ENCODE data around the gene BCAN.
"Not testable (repeated sequence)": the region's sequence is repeated elsewhere in the genome, so short reads cannot be mapped to it uniquely, and the experiment has no call there.

The BCAN gene

DNA sequence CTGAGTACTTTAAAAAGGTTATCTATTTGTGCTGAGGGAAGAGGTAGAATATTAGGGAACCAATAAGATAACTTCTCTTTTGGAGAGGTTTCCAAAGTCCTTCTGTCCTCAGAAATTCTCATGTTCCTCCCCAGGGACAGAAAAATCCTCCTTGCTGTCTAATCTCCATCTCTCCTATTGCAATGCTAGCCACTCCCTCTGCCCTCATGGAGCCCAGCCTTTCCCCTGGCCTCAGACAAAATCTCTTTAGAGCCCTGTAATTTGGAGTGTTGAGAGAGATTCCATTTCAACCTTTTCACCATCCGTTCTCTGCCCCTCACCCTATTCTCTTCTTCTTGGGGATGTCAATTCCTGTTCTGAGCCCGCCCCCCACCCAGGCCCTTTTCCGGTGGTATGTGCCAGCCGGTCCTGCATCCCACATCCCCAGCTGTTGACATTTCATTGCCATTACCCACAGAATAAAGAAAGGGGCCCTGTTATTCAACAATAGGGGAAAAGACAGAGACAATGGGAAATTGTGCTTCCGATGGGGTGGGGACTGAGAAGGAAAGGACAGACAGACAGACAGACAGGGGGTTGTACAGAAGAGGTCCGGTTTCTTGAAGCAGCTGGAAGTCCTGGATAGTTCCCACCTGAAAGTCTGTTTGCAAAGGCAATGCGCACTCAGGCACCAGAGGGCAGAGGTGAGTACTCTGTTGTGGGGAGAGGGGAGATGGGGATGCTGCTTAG, 22.9 kb upstream of the BCAN start, which contains the start of gene HAPLN2:
Gene HAPLN2 (plus strand): TSS at position 563 of the 729 bp plus-strand sequence. CDS start 4,076 bp downstream, outside the sequence.
- no peak for DNase-seq

DNA sequence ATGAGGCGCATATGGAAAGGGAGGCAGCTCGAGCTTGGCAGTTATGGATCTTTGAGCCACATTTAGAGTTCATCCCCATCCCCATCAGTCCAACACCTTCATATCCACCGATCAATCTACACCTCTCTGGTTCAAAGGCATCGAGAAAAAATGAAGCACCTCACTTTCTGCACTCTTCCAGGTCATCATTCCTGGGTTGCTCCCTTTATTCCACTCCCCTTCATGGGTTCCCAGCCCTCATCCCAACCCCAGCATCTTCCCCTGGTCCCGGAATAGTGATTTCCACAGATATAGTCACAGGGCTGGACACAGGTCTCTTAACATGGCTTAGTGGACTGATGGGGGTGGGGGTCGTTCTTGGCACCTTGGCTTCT, 22.3 kb upstream of the BCAN start:
- no peak for DNase-seq

DNA sequence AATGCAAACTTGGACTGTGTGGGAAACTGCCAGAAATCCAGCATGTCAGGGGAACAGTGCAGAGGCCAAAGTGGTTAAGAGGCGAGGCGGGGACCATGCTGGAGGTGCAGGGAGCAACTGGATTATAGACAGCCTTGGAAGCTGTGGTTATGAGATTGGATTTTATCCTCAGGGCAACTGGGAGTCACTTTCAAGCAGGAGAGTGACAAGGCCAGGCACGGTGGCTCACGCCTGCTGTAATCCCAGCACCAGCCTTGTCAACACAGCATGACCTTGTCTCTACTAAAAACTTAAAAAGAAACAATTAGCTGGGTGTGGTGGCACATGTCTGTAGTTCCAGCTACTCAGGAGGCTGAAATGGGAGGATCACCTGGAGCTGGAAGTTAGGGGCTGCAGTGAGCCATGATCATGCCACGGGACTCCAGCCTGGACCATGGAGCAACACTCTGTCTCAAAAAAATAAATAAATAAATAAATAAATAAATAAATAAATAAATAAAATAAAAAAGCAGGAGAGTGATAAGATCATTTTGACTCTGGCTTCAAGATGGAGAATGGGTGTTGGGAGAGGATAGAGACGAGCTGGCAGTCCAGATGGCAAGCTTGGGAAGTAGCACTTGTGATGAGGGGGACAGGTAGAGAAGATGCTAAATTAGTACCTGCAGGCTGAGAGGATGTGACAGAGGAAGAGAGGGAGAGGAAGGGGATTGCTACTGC, 19.2 kb upstream of the BCAN start:
- DNase-seq: no peak

DNA sequence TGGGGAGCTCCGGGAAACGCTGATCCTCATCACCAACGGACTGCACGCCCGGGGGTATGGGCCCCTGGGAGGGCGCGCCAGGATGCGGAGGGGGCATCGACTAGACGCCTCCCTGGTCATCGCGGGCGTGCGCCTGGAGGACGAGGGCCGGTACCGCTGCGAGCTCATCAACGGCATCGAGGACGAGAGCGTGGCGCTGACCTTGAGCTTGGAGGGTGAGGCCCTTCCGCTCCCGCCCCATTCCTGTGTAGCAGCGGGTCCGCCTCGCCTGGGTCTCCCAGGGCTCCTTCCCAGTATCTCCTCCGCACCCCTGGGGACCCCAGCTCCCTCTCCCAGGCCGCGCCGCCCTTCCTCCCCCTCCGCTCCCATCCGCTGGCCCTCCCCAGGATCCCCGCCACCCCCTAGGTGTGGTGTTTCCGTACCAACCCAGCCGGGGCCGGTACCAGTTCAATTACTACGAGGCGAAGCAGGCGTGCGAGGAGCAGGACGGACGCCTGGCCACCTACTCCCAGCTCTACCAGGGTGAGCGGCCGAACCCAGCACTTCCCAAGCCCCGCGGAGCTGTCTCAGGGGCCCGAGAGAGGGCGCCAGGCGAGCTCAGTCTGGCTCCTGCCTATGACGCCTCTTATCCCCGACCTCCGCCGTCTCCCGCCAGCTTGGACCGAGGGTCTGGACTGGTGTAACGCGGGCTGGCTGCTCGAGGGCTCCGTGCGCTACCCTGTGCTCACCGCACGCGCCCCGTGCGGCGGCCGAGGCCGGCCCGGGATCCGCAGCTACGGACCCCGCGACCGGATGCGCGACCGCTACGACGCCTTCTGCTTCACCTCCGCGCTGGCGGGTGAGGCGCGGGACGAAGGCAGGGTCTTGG, 17.7 kb upstream of the BCAN start:
- no peak for DNase-seq

DNA sequence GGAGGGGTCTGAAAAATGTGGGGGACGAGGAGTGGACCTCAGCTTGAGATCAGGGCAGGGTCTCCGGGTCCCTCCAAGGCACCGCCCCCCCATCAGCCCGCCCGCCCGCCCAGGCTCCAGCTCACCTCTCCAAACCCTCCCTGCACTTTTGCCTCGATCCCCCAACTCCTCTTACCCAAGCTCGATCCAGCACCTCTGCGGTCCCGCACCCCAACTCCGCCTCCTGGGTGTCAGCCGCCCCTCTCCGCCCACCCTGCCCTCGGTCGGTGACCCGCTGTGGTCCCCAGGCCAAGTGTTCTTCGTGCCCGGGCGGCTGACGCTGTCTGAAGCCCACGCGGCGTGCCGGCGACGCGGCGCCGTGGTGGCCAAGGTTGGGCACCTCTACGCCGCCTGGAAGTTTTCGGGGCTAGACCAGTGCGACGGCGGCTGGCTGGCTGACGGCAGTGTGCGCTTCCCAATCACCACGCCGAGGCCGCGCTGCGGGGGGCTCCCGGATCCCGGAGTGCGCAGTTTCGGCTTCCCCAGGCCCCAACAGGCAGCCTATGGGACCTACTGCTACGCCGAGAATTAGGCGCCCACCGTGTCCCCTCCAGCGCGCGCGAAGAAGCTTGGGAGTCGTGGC, 17.0 kb upstream of the BCAN start:
- no peak for DNase-seq

DNA sequence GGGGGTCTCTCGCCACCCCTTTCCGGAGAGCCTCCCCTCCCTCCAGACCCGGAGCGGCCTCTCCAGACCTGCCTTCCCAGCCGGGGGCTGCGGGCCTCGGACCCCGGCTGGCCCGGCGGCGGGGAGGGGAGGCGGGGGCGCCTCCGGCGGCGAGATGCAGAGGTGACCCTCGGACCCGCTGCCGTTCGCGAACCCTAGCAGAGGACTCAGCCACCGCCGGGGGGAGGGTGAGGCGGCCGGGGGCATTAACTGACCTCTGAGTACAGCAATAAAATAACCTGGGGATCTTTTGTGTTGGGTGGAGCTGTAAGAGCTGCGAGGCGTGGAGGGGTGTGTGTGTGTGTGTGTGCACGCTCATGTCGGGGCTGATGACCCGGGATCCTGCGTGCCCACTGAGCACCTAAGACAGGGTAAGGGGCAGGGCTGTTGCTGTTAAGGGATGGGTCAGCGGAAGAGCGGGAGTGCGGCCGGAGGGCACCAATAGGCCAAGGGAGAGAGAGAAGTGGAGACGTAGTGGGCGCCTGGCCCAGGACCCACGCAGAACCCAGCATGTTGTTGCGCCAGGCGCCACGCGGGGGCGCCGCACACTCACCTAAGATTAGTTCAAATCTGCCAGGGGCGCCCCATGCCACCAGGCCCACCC, 16.4 kb upstream of the BCAN start:
- no peak for DNase-seq

DNA sequence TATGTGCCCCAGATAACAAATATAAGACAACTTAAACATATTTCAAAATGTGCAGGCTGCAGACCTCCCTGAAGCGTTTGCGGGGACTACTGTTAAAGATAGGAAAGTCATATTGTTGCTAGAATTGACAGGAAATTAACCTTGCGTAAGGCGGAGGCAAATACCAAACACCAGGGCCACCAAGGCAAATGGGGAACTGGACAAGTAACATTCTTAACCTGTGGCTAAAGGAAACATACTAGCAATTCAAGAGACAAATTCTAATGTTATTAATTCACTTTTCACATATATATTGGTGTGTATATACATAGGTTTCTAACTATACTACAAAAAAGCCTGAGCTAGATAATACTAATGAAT, 15.9 kb upstream of the BCAN start:
- DNase-seq: no peak

DNA sequence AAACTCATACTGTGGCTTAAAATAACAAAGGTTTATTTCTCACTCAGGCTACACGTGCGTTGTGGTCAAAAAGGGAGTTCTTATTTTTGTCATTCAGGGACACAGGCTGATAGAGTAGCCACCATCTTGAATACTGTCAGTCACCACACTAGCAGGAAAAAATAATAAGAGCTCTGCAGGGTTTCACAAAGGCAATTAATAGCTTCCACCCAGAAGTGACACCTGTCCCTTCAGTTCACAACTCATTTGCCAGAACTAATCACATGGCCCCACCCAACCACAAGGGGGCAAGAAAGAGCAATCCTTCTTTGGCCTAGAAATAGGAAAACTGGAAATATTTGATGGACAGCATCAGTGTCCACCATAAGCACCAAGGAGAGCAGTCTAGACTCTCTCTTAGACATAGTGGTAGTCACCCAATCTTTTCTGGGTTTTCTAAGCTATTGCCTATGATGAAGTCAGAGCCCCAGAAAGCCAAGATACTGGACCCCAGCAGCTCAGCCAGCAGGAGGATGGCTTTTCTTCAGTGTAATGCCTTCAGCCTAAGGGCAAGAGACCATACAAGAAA, 14.5 kb upstream of the BCAN start:
- DNase-seq: peak; percentile 7

DNA sequence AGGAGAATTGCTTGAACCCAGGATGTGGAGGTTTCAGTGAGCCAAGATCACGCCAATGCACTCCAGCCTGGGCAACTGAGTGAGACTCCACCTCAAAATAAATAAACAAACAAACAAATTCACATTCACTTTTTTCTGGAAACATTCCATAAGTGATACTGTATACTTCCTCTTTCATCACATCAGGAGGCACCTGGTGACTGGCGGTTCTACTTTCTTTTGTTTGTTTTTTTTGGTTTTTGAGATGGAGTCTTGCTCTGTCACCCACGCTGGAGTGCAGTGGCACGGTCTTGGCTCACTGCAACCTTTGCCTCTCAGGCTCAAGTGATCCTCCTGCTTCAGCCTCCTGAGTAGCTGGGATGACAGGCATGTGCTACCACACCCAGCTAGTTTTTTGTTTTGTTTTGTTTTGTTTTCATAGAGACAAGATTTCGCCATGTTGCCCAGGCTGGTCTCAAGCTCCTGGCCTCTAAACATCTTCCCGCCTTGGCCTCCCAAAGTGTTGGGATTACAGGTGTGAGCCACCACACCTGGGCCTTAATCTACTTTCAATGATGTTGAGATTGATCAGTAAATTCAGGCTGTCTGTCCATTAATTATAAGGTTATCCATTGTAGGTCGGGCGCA, 12.0 kb upstream of the BCAN start:
- DNase-seq: no peak

DNA sequence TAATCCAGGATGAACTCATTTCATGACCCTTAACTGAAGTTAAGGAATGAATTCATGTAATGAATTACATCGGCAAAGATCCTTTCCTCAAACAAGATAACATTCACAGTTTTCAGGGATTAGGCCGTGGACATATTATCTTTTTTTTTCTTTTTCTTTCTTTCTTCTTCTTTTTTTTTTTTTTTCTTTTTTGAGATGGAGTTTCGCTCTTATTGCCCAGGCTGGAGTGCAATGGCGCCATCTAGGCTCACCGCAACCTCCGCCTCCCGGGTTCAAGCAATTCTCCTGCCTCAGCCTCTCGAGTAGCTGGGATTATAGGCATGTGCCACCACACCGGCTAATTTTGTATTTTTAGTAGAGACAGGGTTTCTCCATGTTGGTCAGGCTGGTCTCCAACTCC, 10.8 kb upstream of the BCAN start:
- DNase-seq: not testable (repeated sequence)

DNA sequence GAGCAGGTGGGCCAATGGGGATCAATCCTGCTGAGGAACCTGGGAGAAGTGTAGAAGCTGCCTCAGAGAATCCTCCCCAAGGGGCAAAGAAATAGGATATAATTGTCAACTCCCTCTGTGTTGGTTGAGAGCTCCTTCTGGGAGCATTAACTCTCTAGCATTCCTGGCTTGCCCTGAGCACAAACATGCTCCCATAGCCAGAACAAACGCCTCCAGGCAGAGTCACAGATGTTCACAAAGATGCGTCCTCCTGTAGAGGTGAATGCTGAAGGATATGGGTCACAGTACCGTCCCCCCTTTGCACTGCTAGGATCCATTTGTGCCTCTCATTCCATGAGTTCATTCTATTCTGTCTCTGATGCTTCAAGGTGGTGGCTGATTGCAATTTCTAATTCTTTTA, 9.6 kb upstream of the BCAN start:
- no peak for DNase-seq

DNA sequence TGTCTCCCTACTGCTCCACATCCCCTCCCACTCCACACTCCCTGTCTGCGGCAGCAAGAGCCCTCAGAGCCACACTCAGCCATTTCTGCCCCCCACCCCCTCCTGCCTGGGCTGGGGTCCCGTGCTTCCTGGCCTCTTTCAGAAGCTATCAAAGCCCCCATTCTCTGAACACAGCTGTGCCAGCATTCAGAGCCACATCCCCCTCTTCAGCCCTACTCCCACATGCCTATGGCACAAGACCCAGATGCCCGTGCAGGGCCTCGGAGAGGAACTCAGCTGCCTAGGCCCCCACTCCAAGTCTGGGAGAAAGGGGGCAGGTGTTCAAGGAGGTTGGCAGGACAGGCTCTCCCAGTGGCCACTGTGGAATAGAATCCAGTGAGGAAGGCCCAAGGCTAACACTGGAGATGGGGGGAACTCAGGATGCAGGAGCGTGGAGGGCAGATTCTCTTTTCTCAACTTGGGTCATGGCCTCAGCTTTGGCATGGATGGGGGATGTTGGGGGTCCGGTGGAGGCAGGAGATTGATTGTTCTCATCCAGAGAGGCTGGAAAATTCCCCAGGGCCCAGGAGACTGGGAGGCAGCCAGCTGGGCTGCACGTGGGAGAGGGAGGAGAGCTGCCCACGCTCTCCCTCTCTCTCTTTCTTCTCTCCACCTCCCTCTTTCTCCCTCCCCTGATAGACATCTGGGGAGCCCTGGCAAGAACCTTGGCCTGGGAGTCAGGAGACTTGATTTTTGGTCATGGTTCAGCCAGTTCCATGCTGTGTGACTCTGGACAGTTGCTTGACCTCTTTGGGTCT, 3.5 kb upstream of the BCAN start:
- DNase-seq: no peak

DNA sequence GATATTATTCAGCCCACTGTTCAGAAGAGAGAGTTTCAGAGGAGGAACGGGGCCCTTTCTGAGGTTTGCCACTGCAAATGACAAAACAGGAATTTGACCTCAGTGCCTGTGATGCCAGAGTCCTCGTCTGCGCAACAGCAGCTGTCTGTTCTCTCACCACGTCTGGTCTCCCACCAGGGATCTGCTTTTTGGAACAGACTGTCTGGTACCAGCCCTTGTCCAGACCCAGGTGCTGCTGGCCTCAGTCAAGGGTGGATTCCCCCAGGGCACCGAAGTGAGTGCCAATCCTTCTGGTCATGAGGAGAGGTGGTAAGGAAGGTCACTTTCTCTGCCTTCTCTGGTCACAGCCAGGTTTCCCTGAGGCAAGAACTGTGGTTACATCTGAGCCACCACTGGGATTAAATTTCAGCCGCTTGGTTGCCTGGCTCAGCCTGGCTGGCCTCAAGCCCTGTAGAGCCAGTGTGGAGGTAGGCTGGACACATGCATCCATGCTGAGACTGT, 2.3 kb upstream of the BCAN start:
- peak; percentile 28 for DNase-seq

DNA sequence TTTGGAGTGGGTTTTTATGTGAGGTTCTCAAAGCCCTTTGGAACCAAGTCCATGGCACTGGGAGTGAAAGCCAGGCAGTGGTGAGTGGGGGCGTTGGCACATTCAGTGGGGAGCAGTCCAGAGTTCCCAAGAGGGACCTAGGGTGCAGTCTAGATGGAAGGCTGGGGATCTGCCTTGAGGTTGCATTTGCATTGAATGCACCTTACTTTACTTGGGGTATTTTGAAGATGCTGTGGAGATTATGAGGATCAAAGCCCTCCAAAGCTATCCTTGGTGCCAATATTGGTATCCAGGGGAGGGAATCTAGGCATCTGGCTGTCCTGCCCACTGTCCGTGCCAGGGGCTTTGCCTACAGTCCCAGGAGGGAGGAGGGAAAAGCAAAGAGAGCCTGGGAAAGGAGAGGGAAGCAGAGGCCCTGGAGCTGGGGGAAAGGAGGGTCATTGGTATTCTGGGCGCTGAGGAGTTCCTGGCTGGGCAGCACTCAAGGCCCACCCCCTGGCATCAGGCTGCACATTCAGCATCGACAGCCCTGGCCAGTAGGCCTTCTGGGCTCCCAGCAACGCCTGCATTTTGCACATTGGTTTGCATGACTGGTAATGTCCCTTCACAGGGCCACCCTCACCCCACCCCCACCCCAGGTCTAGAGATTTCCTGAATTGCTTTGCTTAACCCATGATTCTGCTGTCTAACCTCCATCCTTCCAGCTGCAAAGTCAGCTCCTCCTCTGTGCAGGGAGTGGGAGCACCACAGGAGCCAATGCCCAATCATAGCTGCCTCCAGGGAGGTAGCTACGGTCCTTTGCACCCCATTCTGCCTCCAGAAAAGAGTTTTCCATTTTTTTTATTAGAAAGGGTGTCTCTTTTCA, 843 bp upstream of the BCAN start:
- no peak for DNase-seq

DNA sequence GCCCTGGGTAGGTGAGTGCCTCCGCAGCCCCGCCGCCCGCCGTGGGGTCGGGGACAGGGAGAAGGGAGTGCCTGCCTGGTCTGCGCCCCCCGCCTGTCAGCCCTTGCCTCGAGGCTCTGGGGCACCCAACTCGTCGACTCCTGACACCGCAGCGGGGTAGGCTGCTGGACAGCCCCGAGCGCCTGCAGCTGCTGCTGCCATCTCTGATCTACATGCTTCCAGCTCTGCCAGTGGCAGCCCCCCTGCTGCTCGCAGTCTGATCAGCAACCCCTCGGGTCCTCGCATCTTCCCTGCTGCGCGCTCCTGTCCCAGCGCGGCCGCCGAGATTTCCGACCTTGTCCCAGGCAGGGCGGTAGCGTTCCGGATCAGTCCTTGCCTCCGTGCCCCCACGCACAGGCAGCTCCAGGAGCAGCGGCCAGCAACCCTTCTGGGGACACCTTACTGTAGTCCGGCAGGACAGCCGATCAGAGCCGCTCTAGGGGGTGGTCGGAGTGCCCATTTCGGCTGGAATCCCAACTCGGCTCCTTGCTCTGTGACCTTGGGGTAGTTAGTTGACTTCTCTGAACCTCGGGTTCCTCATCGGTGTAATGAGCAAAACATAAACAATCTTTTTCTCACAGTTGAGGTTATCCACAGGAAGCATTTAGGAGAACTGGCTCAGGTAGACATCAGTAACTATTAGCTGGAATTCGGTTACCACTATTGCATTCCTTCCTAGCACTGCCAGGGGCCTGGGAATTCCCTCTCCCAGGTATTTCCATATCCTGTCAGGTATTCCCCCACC, 540 bp downstream of the BCAN start:
- DNase-seq: no peak

DNA sequence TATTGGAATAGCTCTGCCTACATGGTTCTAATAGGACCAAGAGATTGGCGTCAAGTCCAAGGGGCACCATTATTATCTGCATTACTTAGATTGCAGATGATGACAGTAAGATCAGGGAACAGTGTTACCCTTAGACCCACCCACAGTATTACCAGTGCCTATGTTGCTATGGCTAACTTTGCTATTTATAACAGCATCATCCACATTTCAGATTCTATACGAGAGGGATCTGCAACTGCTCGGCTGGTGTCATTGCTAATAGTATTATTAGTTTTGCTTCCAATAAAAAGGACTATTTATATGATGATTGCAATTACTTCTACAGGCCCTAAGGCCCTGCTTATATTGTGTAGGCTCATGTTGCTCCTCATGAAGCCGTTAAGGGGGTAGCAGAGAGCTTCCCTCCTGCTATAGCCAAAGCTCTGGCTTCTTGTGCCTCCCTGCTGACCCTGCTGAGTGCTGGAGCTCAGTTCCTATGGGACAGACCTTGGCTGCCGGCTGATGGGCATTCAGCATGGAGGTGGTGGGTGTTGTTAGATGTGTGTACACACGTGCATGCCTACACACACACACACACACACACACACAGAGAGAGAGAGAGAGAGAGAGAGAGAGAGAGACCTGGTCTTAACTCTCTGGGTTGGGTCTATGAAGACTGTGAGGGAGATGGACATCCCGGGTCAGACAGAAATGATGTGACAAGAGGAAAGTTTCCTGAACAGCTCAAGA, 1.3 kb downstream of the BCAN start:
- no peak for DNase-seq

DNA sequence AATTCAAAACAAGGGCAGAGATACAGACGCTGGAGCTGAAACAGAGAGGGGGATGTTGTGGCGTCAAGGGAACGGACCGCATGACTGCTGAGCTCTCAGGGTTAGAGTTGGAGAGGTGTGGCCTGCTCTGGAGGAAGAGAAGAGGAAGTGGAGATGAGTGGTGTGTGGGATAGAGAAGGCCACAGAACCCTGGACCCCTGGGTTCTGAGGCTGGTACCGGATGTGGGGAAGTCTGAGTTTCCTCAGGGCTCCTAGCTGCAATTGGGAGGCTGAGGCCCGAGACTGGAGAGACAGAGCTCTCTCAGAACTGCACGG, 1.8 kb downstream of the BCAN start:
- DNase-seq: no peak

DNA sequence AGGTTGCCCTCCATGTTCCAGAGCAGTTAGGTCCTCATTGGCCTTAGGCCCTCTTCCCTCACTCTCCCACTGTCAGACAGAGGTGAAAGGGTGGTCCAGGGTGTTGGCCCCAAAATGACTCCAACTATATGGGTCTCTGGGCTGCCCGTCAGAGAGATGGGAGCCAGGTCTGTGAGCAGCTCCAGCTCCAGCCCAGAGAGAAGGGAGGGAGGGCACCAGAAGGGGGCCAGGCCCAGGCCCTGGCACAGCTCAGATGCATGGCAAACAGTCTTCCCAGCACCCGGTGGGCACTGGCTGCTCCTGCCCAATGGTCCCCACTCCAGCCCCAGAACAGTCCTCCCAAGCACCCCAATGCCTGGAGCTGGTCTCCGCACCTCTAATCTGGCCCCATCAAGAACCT, 2.2 kb downstream of the BCAN start:
- no peak for DNase-seq
